Measurements from ENCODE around the gene CCM2L.

- TF ChIP-seq, protein P1, sequence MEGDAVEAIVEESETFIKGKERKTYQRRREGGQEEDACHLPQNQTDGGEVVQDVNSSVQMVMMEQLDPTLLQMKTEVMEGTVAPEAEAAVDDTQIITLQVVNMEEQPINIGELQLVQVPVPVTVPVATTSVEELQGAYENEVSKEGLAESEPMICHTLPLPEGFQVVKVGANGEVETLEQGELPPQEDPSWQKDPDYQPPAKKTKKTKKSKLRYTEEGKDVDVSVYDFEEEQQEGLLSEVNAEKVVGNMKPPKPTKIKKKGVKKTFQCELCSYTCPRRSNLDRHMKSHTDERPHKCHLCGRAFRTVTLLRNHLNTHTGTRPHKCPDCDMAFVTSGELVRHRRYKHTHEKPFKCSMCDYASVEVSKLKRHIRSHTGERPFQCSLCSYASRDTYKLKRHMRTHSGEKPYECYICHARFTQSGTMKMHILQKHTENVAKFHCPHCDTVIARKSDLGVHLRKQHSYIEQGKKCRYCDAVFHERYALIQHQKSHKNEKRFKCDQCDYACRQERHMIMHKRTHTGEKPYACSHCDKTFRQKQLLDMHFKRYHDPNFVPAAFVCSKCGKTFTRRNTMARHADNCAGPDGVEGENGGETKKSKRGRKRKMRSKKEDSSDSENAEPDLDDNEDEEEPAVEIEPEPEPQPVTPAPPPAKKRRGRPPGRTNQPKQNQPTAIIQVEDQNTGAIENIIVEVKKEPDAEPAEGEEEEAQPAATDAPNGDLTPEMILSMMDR (IDR thresholded peaks at IDR 0.05), result no peak
- no peak for TF ChIP-seq POLR2A (IDR thresholded peaks at IDR 0.05)
These were observed 40.2 kb upstream of the CCM2L start for GRCh38 chr20:31969991-31970390.
